GM19025 (cell line): Measurements from ENCODE around the gene ADAMTS7.
A peak's percentile ranks its signal among the peaks of the same experiment; 100 is the strongest.
"Not testable (repeated sequence)": the region's sequence is repeated elsewhere in the genome, so short reads cannot be mapped to it uniquely, and the experiment has no call there.

Experiments
- ATAC-seq: cut with Tn5 transposase; IDR thresholded peaks from one replicate; pipeline ENCODE4 v1.9.1; 2021; ENCODE audit warnings: mild to moderate bottlenecking, low read depth, moderate library complexity; ENCODE audit not compliant: unreplicated experiment

Gene ADAMTS7

GRCh38 chr15:78811124-78811824 is at the start of gene ADAMTS7:
TSS of gene ADAMTS7 (minus strand) at chr15:78811464. CDS start at chr15:78811220, 244 bp downstream.
- ATAC-seq: peak; percentile 58

- ATAC-seq: no peak
Measured at GRCh38 chr15:78859971-78860719, 48.9 kb upstream of the ADAMTS7 start.

GRCh38 chr15:78855746-78856145 is 44.5 kb upstream of the ADAMTS7 start:
- ATAC-seq: no peak

- no peak for ATAC-seq
Measured at GRCh38 chr15:78854833-78855372, 43.6 kb upstream of the ADAMTS7 start.

- ATAC-seq: no peak
Measured at GRCh38 chr15:78853500-78853899, 42.2 kb upstream of the ADAMTS7 start.

GRCh38 chr15:78850941-78851755 is 39.9 kb upstream of the ADAMTS7 start:
- no peak for ATAC-seq

GRCh38 chr15:78850352-78850751 is 39.1 kb upstream of the ADAMTS7 start:
- no peak for ATAC-seq

- not testable (repeated sequence) for ATAC-seq
Measured at GRCh38 chr15:78847387-78847906, 36.2 kb upstream of the ADAMTS7 start.

GRCh38 chr15:78846906-78847305 is 35.6 kb upstream of the ADAMTS7 start:
- ATAC-seq: not testable (repeated sequence)

- peak; percentile 60 for ATAC-seq
Measured at GRCh38 chr15:78842519-78842918, 31.3 kb upstream of the ADAMTS7 start.

- ATAC-seq: no peak
Measured at GRCh38 chr15:78841891-78842290, 30.6 kb upstream of the ADAMTS7 start.

GRCh38 chr15:78841376-78841706 is 30.1 kb upstream of the ADAMTS7 start:
- ATAC-seq: no peak

- no peak for ATAC-seq
Measured at GRCh38 chr15:78840661-78841375, 29.6 kb upstream of the ADAMTS7 start.

- not testable (repeated sequence) for ATAC-seq
Measured at GRCh38 chr15:78839151-78839550, 27.9 kb upstream of the ADAMTS7 start.

GRCh38 chr15:78838489-78838888 is 27.2 kb upstream of the ADAMTS7 start:
- ATAC-seq: no peak

- ATAC-seq: no peak
Measured at GRCh38 chr15:78837543-78837942, 26.3 kb upstream of the ADAMTS7 start.

GRCh38 chr15:78837131-78837530 is 25.9 kb upstream of the ADAMTS7 start:
- no peak for ATAC-seq

GRCh38 chr15:78836333-78836732 is 25.1 kb upstream of the ADAMTS7 start:
- no peak for ATAC-seq

GRCh38 chr15:78831229-78832207 is 20.3 kb upstream of the ADAMTS7 start:
- ATAC-seq: no peak
